Stimulated activated CD8-positive, alpha-beta memory T cell treated with anti-CD3 and anti-CD28 coated beads, Interleukin-12 subunit alpha, Interleukin-12 subunit beta, amount 100 ng/mL, for 24 hours (primary cell): Measurements from ENCODE around the gene MCAM.

Experiments used
- DNase-seq: peaks from one replicate; pipeline ENCODE4 v3.0.0-alpha.2; 2020; ENCODE audit errors: extremely low read depth

The MCAM gene

GRCh38 chr11:119346605-119347004 is 29.7 kb upstream of the MCAM start, which contains the start of gene MFRP:
MFRP (minus strand) TSS chr11:119346705; CDS start chr11:119346513, 192 bp downstream.
- no peak for DNase-seq

GRCh38 chr11:119345685-119346084 is 28.8 kb upstream of the MCAM start:
- no peak for DNase-seq

GRCh38 chr11:119344291-119345010 is 27.5 kb upstream of the MCAM start:
- no peak for DNase-seq

DNA sequence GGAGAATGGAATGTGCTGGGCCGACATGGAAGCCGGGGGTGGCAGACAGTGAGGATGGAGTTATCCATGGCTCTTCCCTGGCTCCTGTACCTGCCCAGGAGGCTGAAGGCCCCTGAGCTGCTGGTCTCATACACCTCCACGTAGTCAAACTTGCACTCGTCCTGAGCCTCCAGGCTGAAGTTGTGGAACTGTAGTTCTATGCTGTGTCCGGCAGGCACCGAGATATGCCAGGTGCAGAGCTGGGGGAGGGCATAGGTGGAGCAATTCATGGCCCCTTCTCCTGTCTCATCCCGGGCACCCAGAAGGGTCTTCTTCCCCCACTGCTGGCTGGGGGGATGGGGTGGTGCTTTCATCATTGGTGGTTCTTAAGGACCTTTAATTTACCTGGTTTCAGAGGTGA is 26.8 kb upstream of the MCAM start:
- DNase-seq, result no peak

DNA sequence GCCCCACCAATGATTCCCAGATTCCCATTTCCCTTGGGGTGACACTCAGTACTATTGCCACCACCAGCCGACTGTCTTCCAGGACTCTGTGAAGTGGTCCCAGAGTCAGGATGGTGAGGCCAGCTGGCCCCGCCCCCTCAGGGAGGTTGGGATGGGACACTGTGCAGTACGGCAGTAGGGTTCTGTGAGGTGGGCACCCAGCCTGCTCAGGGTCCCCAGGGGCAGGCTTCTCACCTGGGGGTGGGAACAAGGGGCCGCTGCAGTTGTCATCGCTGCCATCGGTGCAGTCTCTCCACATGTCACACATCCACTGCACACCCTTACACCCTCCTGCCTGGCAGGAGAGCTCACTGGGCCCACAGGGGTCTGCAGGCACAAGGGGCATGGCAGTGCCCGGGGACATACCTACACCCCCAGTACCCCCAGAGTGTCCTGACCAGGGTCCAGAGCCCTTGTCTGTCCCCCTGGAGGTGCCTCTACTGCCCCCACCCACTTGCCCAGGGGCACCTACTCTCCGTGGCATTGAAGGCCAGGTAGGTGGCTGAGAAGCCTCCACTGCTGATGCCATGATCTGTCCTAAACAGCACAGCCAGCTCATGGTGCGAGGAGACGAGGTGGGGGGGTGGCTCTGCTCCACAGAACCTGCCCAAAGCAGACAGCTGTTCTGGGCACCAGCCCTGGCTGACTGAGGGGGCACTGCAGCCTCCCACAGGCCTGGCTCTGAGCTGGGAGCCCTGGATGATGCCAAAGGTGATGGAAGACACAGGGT is 25.6 kb upstream of the MCAM start:
- no peak for DNase-seq

DNA sequence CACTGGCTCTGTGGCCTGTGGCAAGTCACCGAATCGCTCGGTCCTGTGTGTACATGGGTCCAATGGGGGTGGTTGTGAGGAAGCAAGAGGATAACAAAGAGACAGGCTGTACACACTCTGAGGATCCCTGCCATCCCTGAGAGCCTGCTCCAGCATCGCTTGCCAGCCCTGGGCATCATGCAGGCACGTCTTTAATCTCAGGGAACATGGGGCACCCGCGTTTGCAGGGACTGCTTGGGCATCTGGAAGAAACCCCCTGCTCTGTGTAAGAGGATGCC is 25.0 kb upstream of the MCAM start:
- DNase-seq, result no peak

GRCh38 chr11:119341222-119342022 is 24.5 kb upstream of the MCAM start:
- DNase-seq, result no peak

DNA sequence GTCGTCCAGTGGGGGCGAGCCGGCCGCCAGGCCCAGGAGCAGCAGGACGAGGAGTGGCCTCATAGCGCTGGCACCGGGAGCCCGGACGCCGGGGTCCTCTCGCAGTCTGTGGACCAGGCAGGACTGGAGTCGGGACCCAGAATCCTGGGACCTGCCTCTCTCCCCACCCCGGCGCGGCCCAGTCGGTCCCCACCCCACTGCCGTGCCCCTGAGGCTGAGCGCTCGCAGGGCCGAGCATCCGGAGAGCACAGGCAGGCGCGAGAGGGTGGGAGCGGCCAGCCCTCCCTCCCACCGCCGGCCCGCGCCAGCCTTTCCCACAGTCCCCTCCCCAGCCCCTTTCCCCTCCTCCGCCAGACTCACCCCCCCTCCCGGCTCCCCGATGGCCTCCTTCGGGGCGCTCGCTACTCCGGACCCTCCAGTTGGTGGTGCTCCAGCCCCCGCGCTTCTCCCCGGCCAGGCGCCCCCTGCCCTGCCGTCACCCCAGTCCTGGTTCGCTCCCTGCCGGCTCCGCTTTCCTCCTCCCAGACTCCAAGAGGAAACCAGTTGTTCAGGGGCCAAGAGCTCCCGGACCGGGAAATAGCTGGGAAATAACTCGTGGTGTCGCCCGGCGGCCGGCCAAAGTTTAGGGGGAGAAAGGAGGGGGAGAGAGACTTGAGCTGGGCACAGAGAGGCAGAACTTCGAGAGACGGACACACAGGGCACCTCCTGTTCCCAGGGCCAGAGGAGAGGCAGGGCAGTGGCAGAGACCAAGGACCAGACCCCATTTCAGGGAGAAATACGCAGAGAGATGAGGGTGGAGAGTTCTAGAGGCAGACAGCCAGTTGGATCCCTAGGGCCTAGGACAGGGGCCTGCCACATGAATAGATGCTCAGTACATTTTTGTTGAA is 23.6 kb upstream of the MCAM start, which contains the start of gene C1QTNF5:
TSS of gene C1QTNF5 (minus strand) at position 549 of the 887 bp plus-strand sequence. CDS start at position 63, 486 bp downstream.
- no peak for DNase-seq

- no peak for DNase-seq
Measured at GRCh38 chr11:119339589-119340334, 22.8 kb upstream of the MCAM start.

DNA sequence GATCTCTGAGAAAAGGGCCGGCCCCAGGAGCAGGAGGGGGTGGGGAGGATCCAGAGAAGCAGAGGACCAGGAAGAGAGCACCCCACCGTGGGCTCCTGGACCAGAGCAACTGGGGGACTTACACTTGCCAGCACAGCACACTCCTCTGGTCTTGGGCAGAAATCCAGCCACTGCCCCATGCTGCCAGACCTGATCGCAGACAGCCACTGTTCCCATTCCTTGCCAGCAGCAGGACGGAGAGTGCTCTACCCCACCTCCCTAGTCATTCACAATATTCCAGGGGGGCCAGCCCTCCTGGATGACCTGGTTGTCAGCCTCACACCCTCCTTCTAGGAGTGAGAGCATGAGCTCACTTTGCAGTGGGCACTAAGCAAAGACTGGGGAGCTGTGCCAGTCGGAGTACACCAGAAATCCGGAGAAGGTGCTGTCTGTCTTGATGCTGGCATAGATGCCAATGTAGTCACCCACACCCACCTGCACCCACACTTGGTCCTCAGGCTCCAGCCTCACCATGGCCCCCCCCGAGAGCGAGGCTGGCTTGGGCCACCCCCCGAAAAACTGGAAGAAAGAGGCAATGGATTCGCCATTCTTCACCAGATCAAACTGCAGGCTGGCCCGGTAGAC is 22.1 kb upstream of the MCAM start:
- no peak for DNase-seq

- DNase-seq, result no peak
Measured at GRCh38 chr11:119338318-119338890, 21.5 kb upstream of the MCAM start.

DNA sequence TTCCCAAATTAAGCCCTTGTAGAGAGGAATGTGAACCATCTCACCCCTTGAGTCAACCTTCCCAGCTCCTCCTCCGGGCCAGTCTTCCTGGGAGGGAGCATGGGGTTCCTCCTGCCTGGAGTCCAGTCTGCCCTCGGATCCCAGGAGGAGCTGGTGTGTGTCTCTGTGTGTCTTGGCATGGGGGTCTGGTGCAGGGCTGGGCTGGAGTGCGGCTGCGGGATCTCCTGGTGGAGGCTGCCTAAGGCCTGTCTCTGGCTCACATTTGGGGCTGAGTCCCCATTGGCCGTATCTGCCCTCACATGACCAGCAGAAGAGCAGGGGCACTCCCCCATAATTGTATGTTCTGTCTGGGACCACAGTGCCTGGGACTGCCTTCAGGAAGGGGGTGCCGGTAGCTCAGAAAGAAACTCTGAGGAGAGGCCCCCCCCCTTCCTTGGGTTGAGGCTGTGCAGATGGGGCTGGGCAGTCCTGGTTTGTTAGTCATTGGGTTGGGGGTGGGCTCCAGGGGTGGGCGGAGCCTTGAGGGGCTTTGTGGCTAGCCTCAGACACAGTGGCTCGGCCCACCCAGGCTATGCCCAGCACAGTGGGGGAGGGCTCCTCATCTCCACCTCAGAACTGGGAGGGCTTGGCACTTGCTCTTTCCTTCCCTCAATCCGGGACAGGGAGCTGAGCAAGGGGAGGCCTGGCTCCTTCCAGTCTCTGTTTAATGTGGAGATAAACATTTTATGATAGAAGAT is 20.8 kb upstream of the MCAM start:
- no peak for DNase-seq

GRCh38 chr11:119336744-119337469 is 20.0 kb upstream of the MCAM start:
- DNase-seq, result no peak

GRCh38 chr11:119335655-119336543 is 19.0 kb upstream of the MCAM start:
- no peak for DNase-seq

DNA sequence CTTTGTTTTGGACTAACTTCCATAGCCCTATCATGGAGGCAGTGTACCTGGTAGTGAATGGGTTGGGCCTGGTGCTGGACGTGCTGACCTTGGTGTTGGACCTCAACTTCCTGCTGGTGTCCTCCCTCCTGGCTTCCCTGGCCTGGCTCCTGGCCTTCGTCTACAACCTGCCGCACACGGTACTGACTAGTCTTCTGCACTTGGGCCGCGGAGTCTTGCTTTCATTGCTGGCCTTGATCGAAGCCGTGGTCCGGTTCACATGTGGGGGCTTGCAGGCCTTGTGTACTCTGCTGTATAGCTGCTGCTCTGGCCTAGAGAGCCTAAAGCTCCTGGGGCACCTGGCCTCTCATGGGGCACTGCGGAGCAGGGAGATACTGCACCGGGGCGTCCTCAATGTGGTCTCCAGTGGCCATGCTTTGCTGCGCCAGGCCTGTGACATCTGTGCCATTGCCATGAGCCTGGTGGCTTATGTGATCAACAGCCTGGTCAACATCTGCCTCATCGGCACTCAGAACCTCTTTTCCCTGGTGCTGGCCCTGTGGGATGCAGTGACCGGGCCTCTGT is 18.2 kb upstream of the MCAM start:
- no peak for DNase-seq

DNA sequence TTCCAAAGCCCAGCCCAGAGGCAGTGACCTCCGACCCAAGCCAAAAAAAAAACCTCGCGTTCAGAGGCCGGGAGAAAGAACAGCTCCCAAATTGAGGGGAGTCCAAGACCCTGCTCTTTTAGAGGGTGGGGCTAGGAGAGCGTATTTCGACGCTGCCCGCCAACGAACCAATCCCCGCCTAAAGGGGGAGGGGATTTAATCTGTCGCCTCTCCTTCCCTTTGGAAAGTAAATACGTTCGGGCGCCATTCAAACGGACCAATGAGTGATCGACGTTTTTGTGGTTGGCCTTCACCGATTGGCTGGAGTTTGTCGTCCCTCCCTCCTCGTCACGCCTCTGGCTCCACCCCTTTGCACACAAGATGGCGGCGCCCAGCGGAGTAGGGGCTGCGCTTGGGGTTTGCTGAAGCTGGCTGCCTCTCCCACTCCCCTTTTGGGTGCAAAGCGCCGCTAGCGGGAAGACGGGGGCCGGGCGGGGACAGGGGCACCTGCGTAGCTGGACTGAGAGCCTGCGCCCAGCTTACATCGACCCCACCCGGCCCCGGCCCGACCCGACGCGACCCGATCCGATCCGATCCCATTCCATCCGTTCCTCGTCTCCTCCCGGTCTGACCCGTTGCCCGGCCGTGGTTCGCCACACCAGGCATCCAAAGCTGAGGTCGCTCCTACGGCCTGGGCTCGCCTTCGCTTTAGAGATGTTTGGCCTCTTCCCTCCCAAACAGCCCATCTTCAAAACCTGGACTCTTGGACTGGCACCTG is 17.4 kb upstream of the MCAM start, which contains the start of gene RNF26:
TSS of gene RNF26 (plus strand) at position 354 of the 757 bp plus-strand sequence. CDS start 596 bp downstream, outside the sequence.
- peak; percentile 78 for DNase-seq
